CD4-positive, alpha-beta T cell (primary cell): ENCODE results near the gene PLXNA2. TPM values are rescaled to one million over a fixed set of nuclear protein-coding genes. Genes with fewer than 3 reads are reported as not detected.

Experiments used
- ATAC-seq: fragments of 200-7000 bp; cut with Tn5 transposase; one replicate; pipeline ENCODE4 v1.10.0; 2022; ENCODE audit warnings: mild to moderate bottlenecking; ENCODE audit not compliant: poor library complexity
- CTCF ChIA-PET: fragments of 350-600 bp; sonication (Branson Sonifier 250); formaldehyde crosslinking; loops from one replicate; lab custom pipeline; 2021; ENCODE audit warnings: antibody characterized with exemption, inconsistent platforms; lab: Charles Lee
- POLR2A ChIA-PET: fragments of 350-600 bp; sonication (Branson Sonifier 250); formaldehyde crosslinking; loops from one replicate; lab custom pipeline; 2021; ENCODE audit warnings: antibody characterized with exemption, inconsistent platforms; lab: Charles Lee
- DNase-seq, 14 experiments: peaks; one replicate each; pipeline ENCODE4 v3.0.0-alpha.2; 2013 to 2020; ENCODE audit warnings: mixed read lengths in 2 of 14
- H3K27ac ChIP-seq, 2 donors: one replicate each; pipeline versions ENCODE4 v1.5.1 to v1.7.0; 2013; ENCODE audit warnings: low read length in 2 of 2, low read depth in 1 of 2, mild to moderate bottlenecking in 1 of 2
- H3K27me3 ChIP-seq, 2 experiments: 1 replicate in 1 of 2; 2 replicates in 1 of 2; pipeline versions ENCODE4 v1.6.1 to v1.7.0; 2013; ENCODE audit warnings: low read length in 2 of 2, control low read depth in 1 of 2, mild to moderate bottlenecking in 1 of 2, moderate library complexity in 1 of 2; ENCODE audit not compliant: insufficient read depth in 2 of 2, control insufficient read depth in 1 of 2
- H3K36me3 ChIP-seq: one replicate; pipeline ENCODE4 v1.6.1; 2013; ENCODE audit warnings: low read length, control low read depth; ENCODE audit not compliant: insufficient read depth
- H3K4me1 ChIP-seq: one replicate; pipeline ENCODE4 v1.6.1; 2013; ENCODE audit warnings: low read length, control low read depth; ENCODE audit not compliant: insufficient read depth
- H3K4me3 ChIP-seq: one replicate; pipeline ENCODE4 v1.5.1; 2013; ENCODE audit warnings: mild to moderate bottlenecking, low read length, moderate library complexity
- H3K9me3 ChIP-seq, 2 experiments: 1 replicate in 1 of 2; 2 replicates in 1 of 2; pipeline versions ENCODE4 v1.6.1 to v1.7.0; 2013; ENCODE audit warnings: low read length in 2 of 2, mild to moderate bottlenecking in 2 of 2, control low read depth in 1 of 2, moderate library complexity in 1 of 2; ENCODE audit not compliant: control insufficient read depth in 1 of 2, insufficient read depth in 1 of 2
- H3K27ac Mint-ChIP-seq: one replicate; pipeline ENCODE4 v1.8.0; 2020; ENCODE audit warnings: mixed read lengths
- H3K27me3 Mint-ChIP-seq: one replicate; pipeline ENCODE4 v1.8.0; 2021; ENCODE audit warnings: mixed read lengths
- H3K36me3 Mint-ChIP-seq: one replicate; pipeline ENCODE4 v1.8.0; 2021; ENCODE audit warnings: low read depth, mixed read lengths
- H3K4me1 Mint-ChIP-seq: one replicate; pipeline ENCODE4 v1.8.0; 2021; ENCODE audit warnings: low read depth, mixed read lengths
- H3K4me3 Mint-ChIP-seq: one replicate; pipeline ENCODE4 v1.8.0; 2020; ENCODE audit warnings: mild to moderate bottlenecking, mixed read lengths
- H3K9me3 Mint-ChIP-seq: one replicate; pipeline ENCODE4 v1.8.0; 2020; ENCODE audit warnings: mixed read lengths
- CTCF ChIP-seq: fragments of 200-600 bp; IDR thresholded peaks from one replicate; pipeline ENCODE4 v1.8.0; 2022; ENCODE audit warnings: antibody characterized with exemption, mild to moderate bottlenecking
- intact Hi-C, 2 experiments: fragments of 100-400 bp; cut with DNase I in 1 of 2; cut with micrococcal nuclease in 1 of 2; formaldehyde crosslinking; loops; one replicate each; pipeline versions ENCODE4 v1.15.1 to v1.9.0; 2023 to 2025; cut with DNase I, micrococcal nuclease
- total RNA-seq, 174 experiments: library from RNA in 2 of 174; stranded (reverse) in 2 of 174; gene quantifications; one replicate each; pipeline ENCODE4 v1.2.3 and lab custom pipeline; 2021 to 2026

The PLXNA2 gene
- total RNA-seq, 2 experiments from 2014 or later: 0.75 to 0.77 TPM

- Mint-ChIP-seq H3K4me3 (no peak overlapping the region), H3K9me3 (no peaks in the 10 kb centered on the region), H3K27me3 (no peaks in the 10 kb centered on the region), H3K4me1 (no peaks in the 10 kb centered on the region), H3K36me3 (no peaks in the 10 kb centered on the region), H3K27ac (no peak overlapping the region)
- Histone ChIP-seq H3K9me3 (no peaks in the 10 kb centered on the region), H3K27ac (no peak overlapping the region), H3K27me3 (peaks cover 0 to 3% of the 10 kb centered on the region in 2 experiments), H3K4me1 (no peaks in the 10 kb centered on the region), H3K4me3 (no peak overlapping the region), H3K36me3 (no peaks in the 10 kb centered on the region)
- intact Hi-C loops: no loop called here
- no peak for TF ChIP-seq CTCF
- DNase-seq (no peak), ATAC-seq (no peak)
- ChIA-PET POLR2A (no interaction called here), CTCF (no interaction called here)
Measured at GRCh38 chr1:208120431-208120790, 123.8 kb downstream of the PLXNA2 start.

- CTCF ChIA-PET: no interaction called here
- H3K4me1 Mint-ChIP-seq: no peaks in the 10 kb centered on the region
- POLR2A ChIA-PET: no interaction called here
Measured at GRCh38 chr1:208118841-208119606, 125.2 kb downstream of the PLXNA2 start.

GRCh38 chr1:208118306-208118705 is 125.9 kb downstream of the PLXNA2 start:
- Mint-ChIP-seq H3K4me1 (no peaks in the 10 kb centered on the region), H3K4me3 (no peak overlapping the region), H3K27ac (no peak overlapping the region), H3K36me3 (no peaks in the 10 kb centered on the region), H3K9me3 (no peaks in the 10 kb centered on the region), H3K27me3 (no peaks in the 10 kb centered on the region)
- Histone ChIP-seq H3K4me1 (no peaks in the 10 kb centered on the region), H3K9me3 (no peaks in the 10 kb centered on the region), H3K27me3 (peaks cover 0 to 3% of the 10 kb centered on the region in 2 experiments), H3K27ac (no peak overlapping the region), H3K4me3 (no peak overlapping the region), H3K36me3 (no peaks in the 10 kb centered on the region)
- CTCF ChIA-PET: no interaction called here
- POLR2A ChIA-PET: no interaction called here
- intact Hi-C loops: no loop called here
- ATAC-seq (no peak), DNase-seq (no peak)
- no peak for TF ChIP-seq CTCF

More at GRCh38 chr1:208118841-208119606, 125.2 kb downstream of the PLXNA2 start:
- DNase-seq: no peak
- Mint-ChIP-seq H3K9me3 (no peaks in the 10 kb centered on the region), H3K27ac (no peak overlapping the region), H3K36me3 (no peaks in the 10 kb centered on the region), H3K4me3 (no peak overlapping the region), H3K27me3 (no peaks in the 10 kb centered on the region)
- H3K27ac ChIP-seq: no peak overlapping the region
- no peak for ATAC-seq
- no peaks in the 10 kb centered on the region for H3K36me3 ChIP-seq
- H3K4me3 ChIP-seq: no peak overlapping the region
- no peak for TF ChIP-seq CTCF
- intact Hi-C loops: no loop called here
- no peaks in the 10 kb centered on the region for H3K4me1 ChIP-seq
- no peaks in the 10 kb centered on the region for H3K9me3 ChIP-seq
- peaks cover 0 to 3% of the 10 kb centered on the region in 2 experiments for H3K27me3 ChIP-seq
